ENCODE results near the gene TRIO. TPM values are rescaled to one million over a fixed set of nuclear protein-coding genes. Genes with fewer than 3 reads are reported as not detected.

TRIO gene
- total and polyA plus RNA-seq, 10 of the 15 experiments (the other 5 are each of a cell fraction or from before 2014, with no cell fraction given): 5.1 to 96.4 (median 44.6) TPM

DNA sequence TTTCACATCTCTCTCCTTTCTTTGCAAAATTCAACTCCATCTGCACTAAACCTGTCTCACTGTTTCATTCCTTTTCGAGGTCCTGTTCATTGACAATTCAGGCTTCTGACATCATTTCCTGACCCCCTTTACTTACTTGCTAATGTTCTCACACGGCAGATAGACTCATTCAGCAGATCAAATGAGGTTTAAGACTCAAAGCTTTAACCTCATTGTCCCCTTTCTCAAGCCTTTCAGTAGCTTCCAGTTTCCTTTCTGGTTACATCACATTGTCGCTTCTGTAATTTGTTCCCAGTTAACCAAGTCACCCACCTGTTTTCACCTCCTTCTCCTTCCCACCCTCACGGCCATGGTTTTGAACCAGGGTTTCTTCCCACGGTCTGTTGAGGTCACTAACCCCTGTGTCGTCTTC lies 295.1 kb downstream of the TRIO start (continued):
- TF ChIP-seq IRF5 (IDR thresholded peaks at IDR 0.05; ENCODE audit: borderline replicate concordance) (no peak), MTA2 (IDR thresholded peaks at IDR 0.05; ENCODE audit: low read depth) (no peak), ZNF384 (IDR thresholded peaks at IDR 0.05; ENCODE audit: borderline replicate concordance, low read depth, low read length) (no peak), IKZF2 (IDR thresholded peaks at IDR 0.05) (no peak), NFYA (IDR thresholded peaks at IDR 0.05; ENCODE audit: borderline replicate concordance, low read depth, low read length) (no peak), STAT3 (IDR thresholded peaks at IDR 0.05; ENCODE audit: low read depth, low read length) (no peak), ZBTB33 (IDR thresholded peaks at IDR 0.05) (no peak), SMARCA5 (IDR thresholded peaks at IDR 0.05) (no peak), RAD21 (IDR thresholded peaks at IDR 0.05; ENCODE audit: insufficient read depth, low read depth, low read length) (no peak), ZNF217 (IDR thresholded peaks at IDR 0.05) (no peak), CBX5 (IDR thresholded peaks at IDR 0.05; ENCODE audit: low read depth) (no peak), IRF4 (IDR thresholded peaks at IDR 0.05; ENCODE audit: low read depth, low read length) (no peak), MYC (IDR thresholded peaks at IDR 0.05; ENCODE audit: insufficient read depth, insufficient read length, insufficient replicate concordance, low read length, severe bottlenecking) (no peak), JUNB (IDR thresholded peaks at IDR 0.05) (peak; percentile 78), HDAC6 (IDR thresholded peaks at IDR 0.05; ENCODE audit: unreplicated experiment) (no peak), ASH2L (IDR thresholded peaks at IDR 0.05; ENCODE audit: borderline replicate concordance, low read depth) (no peak), YY1 (IDR thresholded peaks at IDR 0.05; ENCODE audit: low read depth, low read length) (peak; percentile 17; the same call in 1 of the 2 replicates)
- TF ChIP-seq, protein P1, sequence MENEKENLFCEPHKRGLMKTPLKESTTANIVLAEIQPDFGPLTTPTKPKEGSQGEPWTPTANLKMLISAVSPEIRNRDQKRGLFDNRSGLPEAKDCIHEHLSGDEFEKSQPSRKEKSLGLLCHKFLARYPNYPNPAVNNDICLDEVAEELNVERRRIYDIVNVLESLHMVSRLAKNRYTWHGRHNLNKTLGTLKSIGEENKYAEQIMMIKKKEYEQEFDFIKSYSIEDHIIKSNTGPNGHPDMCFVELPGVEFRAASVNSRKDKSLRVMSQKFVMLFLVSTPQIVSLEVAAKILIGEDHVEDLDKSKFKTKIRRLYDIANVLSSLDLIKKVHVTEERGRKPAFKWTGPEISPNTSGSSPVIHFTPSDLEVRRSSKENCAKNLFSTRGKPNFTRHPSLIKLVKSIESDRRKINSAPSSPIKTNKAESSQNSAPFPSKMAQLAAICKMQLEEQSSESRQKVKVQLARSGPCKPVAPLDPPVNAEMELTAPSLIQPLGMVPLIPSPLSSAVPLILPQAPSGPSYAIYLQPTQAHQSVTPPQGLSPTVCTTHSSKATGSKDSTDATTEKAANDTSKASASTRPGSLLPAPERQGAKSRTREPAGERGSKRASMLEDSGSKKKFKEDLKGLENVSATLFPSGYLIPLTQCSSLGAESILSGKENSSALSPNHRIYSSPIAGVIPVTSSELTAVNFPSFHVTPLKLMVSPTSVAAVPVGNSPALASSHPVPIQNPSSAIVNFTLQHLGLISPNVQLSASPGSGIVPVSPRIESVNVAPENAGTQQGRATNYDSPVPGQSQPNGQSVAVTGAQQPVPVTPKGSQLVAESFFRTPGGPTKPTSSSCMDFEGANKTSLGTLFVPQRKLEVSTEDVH (IDR thresholded peaks at IDR 0.05; ENCODE audit: low read depth, partially characterized antibody): no peak
